ENCODE data around the gene TENM4.

GRCh38 chr11:78926633-78927338 lies 514.0 kb downstream of the TENM4 start:
- TF ChIP-seq ATF3 (CRISPR knock-in tag; conservative IDR thresholded peaks at IDR 0.05) (no peak), CTCF (IDR thresholded peaks at IDR 0.05) (no peak), E2F1 (CRISPR knock-in tag; IDR thresholded peaks at IDR 0.05) (no peak), TCF7 (CRISPR knock-in tag; IDR thresholded peaks at IDR 0.05; ENCODE audit: low read depth) (no peak), NFYB (CRISPR knock-in tag; conservative IDR thresholded peaks at IDR 0.05; ENCODE audit: low read depth) (no peak), ZNF263 (CRISPR knock-in tag; IDR thresholded peaks at IDR 0.05; ENCODE audit: low read depth) (no peak), USF1 (CRISPR knock-in tag; IDR thresholded peaks at IDR 0.05) (no peak), FOXK1 (CRISPR knock-in tag; IDR thresholded peaks at IDR 0.05) (no peak), FOXP1 (CRISPR knock-in tag; IDR thresholded peaks at IDR 0.05; ENCODE audit: borderline replicate concordance) (no peak), MAX (CRISPR knock-in tag; IDR thresholded peaks at IDR 0.05) (no peak)

Data from WTC11 (cell line).